Cardiac ventricle fibroblast (primary cell): Measurements from ENCODE around the gene GCC1. TPM values are rescaled to one million over a fixed set of nuclear protein-coding genes. Genes with fewer than 3 reads are reported as not detected.

Experiments used
- total RNA-seq: library from RNA; depleted of rRNA; stranded (reverse); fragments of >200 nt; gene quantifications from 2 replicates; pipeline ENCODE4 v1.2.3, GENCODE V29; 2015

GCC1 gene
- total RNA-seq: 14.2 and 17.0 TPM in 2 replicates

GRCh38 chr7:127585044-127585953 lies at the start of gene GCC1:
Gene GCC1, minus strand, starts transcription at chr7:127585596. Its CDS starts 414 bp downstream, at chr7:127585182.

GRCh38 chr7:127618042-127618441 lies 32.6 kb upstream of the GCC1 start, which contains the start of gene PAX4:
Gene PAX4, minus strand, starts transcription at chr7:127618142. Its CDS starts 2,214 bp downstream, at chr7:127615928.

GRCh38 chr7:127588019-127588696 lies 2.8 kb upstream of the GCC1 start, which contains the start of gene ARF5:
Gene ARF5, plus strand, starts transcription at chr7:127588411. Its CDS starts 88 bp downstream, at chr7:127588499.

Other genes with a start within 250 kb of the GCC1 start
- 17.3 and 19.7 TPM in 2 replicates for gene ZNF800, start 192.9 kb downstream of the GCC1 start, total RNA-seq
- 223 and 228 TPM in 2 replicates for gene ARF5, start 2.8 kb upstream of the GCC1 start, total RNA-seq
- gene FSCN3, start 8.1 kb upstream of the GCC1 start, total RNA-seq: 0.39 and 3.7 TPM in 2 replicates
- gene PAX4, start 32.5 kb upstream of the GCC1 start, total RNA-seq: not detected in 2 replicates
- gene SND1, start 66.6 kb upstream of the GCC1 start, total RNA-seq: 236 and 242 TPM in 2 replicates